Stimulated activated CD8-positive, alpha-beta memory T cell treated with anti-CD3 and anti-CD28 coated beads, Interleukin-4, amount 100 ng/mL, for 48 hours (primary cell): Measurements from ENCODE around the gene BOD1.

Source experiments
- DNase-seq: peaks from one replicate; pipeline ENCODE4 v3.0.0-alpha.2; 2020

BOD1 gene

DNA sequence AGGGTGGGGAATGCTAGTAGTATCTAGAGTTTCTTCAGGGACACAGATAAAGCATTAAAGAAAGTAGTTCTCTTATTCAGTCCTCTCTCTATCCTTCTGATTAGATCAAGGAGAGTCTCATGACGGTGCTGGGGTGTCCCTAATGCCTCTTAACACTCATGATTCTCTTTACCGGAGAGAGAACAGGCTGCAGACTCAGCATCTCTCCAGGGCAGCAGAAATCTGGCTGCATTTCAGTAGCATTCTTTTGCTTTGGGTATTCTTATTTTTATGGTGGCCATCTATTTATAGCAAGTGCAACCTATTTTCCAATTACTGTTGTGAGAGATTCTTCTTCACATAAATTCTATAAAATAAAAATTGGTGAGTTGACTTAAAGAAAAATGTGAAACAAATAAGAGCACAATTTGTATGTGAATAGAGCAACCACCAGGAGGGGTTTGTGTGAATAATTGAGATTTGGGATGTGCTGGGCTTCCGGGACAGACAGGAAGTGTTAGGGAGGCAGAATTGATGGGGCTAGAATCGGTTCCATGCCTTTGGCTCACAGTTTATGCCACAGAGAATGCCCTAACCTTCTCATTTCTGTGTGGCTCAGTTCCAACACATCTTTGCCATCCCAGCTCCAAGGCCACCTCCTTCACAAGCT lies 23.8 kb upstream of the BOD1 start:
- DNase-seq, result no peak

DNA sequence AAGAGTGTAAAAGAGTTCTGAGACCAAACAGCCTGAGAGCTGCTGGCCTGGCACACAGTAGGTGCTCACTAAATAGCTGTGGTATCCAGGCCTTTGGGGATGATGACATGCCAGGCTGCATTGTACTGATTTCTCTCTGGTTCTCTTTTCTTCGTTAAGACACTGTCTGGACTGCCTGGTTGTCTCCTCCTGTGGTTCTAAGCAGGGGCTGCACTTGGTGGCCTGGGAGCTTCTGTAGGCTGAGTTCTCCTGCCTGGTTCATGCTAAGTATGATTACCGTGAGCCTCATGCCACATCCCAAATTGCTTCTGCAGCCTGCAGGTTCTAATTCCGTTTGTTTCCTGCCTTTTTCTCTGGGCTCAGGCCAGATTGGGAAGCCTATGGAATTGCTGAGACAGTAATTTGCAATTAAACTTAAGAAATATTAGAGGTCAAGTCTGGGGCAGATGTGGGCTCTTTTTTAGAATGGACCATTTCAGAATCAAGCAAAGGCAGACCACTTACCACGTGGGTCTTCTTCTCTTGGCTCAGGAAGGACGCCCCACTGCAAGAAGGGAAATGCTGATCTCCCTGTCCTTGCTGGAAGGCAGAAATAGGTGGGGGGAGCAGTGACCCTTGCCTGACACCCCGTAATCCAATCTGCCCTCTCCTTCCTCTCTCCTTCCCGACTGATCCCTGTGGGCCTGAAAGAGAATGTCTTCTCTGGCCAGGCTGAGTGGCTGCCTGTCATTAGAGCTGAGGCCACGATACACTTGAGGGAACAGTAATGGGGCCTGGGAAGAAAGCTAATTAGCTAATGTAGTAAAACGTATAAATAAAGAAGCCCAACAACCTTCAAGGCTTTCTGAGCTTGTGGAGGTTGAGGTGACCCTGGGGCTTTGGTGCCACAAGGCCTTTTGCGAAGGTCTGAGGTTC lies 21.9 kb upstream of the BOD1 start:
- no peak for DNase-seq

DNA sequence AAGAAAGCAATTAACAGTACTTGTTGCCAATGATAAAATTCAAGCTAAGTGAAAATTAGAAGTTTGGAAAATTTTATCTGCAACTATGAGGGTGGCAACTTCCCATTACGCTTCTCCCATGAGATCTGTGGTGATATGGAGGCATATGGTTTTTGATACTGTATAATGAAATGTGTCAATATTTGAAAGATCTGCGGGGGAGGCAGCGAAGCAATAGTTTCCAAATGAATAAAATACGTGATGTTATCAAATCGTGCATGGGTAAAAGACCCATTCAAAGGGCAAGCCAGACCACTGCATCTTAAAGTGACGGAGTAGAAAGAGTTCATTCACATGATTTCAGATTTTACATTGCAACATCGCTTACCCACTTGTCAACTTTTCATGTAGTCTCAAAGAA lies 20.9 kb upstream of the BOD1 start:
- peak; percentile 30 for DNase-seq

DNA sequence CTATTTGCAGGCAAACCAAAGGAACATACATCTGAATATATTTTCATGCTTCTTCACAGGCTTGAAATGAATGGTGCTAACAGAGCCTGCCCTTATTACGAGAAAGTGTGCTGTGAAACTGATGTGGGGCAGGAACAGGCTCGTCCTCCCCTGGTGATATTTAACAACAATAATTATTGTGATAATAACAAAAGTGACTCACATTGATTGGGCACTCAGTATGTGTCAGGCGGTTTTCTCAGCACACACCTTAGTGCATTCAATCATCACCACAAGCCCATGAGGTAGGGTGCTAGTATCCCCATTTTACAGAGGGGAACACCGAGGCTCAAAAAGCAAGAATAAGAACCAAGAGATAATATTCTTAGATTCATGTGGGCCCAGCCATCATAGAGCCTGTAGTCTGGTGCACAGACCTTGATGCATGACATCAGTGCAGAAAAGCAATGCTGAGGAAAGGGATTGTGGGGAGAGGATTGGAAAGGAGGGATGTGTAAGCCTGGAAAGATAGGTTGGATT lies 18.1 kb upstream of the BOD1 start:
- no peak for DNase-seq

DNA sequence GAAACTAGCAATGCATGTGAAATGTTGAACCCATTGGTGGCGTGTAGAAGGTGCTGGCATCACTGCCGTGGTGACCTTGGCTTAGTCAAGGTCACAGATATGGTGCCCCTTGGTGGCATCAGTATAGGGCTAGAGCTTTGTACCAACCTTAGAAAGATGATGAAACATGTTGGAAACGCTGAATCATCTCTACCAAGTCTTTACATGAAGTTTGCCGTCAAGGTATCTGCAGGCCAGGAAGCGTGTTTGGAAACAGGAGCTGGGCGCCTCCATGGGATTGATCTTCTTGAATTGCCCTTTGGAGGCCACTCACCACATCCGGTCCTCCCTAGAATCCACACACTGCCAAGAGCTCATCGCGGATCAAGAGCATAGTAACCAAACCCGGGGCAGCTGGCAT lies 16.9 kb upstream of the BOD1 start:
- DNase-seq, result no peak

DNA sequence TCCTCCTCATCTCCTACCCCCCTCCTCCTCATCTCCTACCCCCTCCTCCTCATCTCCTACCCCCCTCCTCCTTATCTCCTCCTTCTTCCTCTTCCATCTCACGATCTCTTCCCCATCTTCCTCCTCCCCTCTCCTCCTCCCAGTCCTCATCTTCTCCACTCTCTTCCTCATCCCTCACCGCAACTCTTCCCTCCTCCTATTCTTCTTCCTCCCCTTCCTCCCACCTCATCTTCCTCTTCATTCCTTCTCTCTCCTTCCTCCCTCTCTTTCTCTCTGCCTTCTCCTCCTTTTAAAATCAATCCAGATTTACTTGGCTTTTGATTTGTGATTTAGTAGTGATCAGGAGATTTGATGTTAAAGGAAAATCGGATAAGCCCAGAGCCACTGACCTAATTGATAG lies 15.0 kb upstream of the BOD1 start:
- no peak for DNase-seq

DNA sequence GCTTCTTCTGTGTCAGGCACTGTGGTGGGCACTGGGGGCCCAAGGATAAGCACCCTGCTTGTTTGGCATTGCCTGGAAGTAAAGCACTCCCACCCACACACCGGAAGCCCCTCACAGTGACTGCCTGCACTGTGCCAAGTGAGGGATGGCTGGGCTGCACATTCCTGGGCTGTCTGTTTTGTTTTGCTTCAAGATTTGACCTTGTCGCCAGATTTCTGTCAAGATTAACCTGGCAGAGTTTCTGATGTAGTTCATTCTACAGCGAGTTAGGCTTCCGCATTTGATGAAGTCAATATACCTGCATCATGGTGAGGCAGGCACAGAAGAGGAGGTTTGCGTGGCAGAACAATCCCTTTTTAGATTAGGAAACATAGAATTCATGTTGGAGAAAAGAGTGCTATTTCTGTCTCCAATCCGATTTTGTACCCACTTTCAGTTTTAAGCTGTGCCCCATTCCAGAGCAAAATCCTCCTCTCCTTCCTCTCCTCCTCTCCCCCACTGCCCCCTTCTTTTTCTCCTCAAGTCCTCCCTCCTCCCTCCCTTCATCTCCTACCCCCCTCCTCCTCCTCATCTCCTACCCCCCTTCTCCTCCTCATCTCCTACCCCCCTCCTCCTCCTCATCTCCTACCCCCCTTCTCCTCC lies 14.4 kb upstream of the BOD1 start:
- DNase-seq, result no peak

DNA sequence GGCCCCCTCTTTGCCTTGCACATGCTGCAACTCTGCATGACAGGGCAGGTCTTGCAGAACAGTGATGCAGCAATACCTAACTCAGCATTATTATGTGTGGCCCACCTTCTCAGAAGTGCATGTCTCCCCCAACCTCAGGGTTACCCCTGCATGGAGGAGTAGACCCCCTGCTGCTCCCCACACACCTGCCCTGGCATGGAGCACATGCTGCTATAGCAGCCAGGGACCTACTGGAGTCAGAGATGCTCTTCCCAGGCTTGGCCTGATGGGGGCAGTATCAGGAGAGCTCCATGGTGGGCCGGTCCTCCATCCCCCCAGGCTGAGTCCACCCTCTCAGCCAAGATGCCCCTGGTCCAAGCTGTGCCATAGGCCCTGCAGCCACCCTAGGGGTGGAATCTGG lies 13.2 kb upstream of the BOD1 start:
- DNase-seq, result peak; percentile 45

DNA sequence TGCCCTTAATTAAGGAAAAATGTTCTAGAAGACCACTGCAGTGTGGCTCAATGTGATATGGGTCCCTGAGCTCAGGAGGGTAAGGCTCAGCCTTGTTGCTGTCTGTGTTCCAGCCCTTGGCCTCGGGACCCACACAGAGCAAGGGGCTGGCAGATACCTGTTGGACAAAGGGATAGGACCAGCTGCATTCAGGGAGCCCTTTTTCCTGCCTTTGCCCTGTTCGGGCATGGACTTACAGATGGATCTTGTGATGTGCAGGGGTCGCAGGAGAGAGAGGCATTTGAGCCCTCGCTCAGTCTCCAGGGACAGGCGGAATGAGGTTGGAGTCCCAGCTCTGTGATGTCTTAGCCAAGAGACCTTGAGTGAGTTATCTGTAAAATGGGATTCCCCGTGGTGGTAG lies 12.1 kb upstream of the BOD1 start:
- no peak for DNase-seq

DNA sequence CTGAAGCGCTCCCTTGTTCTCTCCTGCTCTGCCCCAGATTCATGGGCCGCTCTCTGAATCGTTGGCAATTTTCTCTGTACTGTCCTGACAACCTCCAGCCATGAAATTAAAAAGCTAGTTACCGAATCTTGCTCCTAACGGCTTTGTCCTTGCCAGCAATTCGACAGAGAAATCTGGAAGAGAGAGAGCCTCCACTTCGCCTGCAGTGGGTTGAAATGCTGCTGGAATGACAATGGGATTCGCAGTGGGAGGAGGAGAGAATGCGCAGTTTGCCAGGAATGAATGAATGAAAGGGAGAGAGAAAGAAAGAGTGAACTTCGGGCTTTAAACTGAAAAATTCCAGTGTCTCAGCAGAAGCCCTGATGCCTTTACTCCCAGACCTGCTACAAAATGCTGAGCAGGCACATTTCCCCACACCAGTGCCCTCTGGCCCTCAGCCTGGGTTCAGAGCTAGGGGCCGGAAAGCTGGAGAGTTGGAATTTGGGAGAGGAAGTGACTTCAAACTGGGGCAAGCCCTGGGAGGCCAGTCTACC lies 11.5 kb upstream of the BOD1 start:
- DNase-seq, result no peak

DNA sequence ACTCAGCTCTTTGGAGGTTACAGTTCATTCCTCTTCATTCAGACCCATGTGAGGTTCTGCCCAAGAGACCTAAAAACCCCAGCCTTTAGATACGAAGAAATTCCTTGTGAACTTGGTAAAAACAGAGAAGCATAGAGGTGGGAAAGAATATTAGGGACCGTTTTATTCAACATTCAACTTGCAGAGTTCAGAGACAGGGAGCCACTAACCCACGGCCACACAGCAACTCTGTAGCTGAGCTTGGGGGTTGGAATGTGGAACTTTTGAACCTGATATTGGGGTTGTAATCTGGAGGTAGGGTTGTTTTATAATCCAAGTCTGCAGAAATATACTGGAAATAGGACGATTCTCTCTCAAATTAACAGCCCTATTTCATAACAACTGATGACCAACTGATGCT lies 10.8 kb upstream of the BOD1 start:
- DNase-seq, result no peak

DNA sequence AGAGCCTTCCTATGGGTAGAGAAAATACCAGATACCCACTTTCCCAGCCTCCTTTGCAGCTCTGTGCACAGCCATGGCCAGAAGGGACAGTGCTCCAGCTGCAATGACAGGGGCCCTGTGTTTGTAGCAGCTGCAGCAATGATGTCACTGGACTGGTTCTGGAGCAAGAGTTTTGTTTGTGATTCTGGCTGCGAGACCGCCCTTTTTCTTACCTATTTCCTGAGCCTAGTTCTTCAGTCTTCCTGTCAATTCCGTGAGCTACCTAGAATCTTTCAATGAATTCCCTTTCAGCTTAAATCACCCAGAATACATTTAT lies 10.0 kb upstream of the BOD1 start:
- DNase-seq, result no peak

DNA sequence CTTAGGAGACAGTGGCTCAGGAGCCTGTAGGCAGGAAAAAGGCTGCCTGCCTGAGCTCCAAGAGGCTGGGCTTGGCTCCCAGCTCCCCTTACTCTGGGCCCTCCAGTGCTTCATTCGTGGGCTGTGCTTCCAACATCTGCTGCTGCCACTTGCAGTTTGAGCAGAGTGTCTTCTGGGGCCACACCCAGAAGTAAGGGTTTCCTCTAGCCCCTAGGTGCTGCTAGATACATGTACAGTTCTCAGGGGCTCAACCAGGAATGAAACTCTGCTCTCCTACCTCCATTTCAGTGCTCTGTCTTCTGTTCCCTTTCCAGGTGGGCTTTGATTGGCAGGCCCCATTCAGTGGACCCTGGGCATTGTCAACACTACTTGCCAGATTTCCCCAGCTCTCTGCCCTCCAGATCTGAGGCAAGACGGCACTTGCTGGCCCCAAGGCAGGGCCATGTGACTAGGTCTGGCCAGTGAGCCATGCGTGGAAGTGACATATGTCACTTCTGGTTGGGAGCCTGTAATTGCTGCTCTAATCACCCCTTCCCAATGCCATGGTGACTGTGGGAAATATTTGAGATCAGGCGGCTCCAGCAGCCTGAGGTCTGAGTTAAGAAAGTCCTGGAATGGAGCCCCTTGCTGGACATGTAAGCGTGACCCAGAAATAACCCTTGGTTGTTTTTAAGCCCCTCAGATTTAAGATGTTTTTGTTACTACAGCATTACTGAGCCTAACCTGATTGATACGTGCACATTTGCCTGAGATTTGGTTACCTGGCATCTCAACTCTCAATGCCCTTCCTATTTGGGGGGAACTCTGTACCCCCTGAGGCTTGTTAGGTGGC lies 9.4 kb upstream of the BOD1 start:
- no peak for DNase-seq

DNA sequence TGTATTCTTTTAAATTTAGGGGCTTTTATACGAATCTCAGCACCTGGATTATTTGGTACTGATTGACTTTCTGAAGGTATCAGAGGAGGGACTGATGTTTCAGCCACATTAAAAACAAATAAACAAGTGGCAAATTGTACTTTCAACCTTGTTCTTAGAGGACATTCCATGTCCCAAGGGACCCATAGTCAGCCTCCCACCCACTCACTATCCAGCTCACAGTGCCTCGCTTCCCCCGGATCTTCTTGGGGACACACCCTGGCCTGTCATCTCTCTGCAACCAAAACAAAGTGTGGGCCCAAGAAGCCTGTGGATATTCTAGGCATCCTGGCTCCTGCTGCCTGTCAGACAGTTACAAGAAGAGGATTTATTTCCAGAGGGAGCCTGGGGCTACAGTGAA lies 8.8 kb upstream of the BOD1 start:
- no peak for DNase-seq

DNA sequence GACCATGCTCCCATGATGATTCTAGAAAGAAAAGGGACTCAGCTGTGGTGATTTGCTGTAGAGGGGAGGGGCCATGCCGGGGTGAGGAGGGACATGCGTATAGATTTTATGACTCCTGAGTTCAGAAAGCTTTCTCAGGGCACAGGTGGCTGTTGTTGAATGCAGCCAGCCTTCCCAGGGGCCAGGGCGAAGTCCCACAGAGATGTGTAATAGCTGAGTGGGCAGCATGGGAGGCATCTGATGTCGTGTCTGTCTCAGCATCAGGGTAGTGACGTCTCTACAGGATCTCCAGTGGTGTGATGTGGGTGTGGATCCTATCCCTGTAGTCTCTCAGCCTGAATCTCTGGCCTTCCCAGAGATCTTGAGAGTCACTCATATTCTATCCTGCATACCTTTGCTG lies 7.8 kb upstream of the BOD1 start:
- DNase-seq, result no peak

DNA sequence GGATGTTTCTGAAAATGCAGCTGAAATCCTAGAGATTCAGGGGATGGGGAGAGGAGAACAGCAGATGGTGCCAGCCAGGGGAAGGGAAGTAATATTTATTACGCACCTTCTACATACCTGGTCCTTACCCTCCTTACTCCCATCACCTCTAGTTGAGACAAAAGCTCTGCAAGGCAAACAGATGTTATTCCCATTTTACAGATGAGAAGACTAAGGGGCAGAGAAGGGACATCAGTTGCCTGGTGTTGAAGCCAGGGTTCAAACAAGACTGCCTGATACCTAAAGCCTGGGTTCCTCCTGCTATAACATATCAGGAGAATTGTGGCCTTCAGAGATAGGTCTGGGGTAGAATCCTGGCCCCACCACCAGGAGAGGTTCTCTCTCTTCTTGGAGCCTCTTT lies 7.3 kb upstream of the BOD1 start:
- no peak for DNase-seq

DNA sequence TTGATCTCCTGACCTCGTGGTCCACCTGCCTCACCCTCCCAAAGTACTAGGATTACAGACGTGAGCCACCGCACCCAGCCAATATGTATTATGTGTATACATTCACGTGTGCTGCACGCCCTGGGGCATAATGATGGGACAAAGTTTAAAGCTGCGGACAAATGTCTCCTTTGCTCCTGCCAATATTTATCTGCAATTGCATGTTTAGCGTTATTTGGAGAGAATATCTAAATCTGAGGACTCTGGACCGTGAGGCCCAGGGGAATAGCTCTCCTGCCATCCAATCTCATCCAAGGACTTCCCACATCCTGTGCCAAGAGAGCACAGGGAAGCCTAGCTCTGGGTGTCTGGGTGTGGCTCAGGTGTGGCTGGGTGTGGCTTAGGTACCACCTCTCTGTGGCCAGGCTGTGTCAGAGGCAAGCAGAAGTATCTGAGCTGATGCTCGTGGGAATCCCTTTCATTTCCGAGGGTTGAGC lies 6.9 kb upstream of the BOD1 start:
- DNase-seq, result no peak

DNA sequence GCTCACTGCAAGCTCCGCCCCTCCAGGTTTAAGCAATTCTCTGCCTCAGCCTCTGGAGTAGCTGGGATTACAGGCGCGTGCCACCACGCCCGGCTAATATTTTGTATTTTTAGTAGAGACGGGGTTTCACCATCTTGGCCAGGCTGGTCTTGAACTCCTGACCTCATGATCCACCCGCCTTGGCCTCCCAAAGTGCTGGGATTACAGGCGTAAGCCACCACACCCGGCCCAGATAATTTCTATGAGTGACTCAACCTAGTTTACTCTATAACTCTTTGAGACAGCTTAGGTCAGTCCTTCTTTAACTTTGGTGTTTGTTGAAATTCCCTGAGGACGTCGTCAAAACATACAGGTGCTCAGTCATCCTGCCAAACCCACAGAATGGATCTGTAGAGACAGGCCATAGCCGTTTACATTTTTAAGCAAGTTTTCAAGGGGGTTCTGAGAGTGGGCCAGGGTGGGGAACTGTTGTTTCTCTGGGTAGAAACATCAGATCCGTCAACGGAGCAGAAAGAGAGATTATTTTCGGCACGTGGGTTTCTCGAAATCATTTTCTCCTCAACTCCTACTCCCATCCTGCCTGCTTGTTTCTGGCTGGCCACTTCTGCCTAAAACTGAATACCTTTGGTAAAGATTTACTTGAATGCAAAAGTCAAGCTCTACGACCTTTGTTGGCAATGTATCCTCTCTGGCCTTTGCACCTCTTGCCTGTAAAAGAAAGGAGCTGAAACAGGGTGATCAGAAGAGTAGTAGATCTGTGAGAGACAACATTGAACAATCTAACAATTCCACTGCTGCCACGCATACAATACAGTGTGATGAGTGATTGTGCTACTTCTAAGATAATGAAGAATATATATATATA lies 6.0 kb upstream of the BOD1 start:
- DNase-seq, result no peak

DNA sequence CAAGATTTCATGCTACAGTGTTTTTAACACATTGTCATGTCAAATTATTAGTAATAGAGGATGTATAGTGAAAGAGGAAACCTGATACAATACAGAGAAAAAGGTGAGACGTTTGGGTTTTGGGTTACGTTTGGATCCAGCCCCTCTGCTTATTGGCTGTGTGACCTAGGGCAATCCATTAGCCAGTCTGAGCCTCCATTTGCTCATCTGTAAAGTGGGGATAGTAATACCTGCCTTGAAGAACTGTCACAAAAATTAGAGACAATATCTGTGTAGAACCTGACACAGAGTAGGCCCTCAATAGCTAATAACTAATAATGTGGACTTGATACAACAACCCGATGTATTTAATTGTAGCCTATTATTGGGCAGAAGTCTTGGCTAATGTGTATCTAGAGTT lies 4.3 kb upstream of the BOD1 start:
- no peak for DNase-seq

DNA sequence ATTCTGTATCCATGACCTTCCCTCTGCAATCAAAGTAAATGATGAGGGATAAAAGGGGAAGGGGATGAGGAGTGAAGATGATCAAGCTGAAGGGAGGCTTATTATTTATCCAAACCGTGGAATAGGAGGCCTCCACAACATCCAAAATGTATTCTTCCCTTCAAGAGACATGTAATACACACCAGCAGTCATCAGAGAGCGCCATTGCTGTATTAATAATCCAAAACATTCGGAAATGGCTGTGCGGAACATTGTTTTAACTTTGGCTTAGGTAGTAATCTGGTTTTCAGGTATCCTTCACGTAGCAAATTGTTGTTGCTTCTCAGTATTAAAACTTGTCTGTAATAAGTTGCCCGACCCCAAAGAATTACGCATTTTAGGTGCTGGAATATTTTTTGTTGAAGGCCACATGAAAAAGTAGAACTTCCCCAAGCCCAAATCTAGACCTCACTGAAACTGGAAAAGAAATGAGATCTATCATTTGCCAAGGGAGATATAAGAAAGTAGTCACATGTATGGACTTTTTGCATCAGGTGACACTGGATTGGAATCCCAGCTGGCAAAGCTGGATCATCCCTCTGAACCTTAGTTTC lies 2.6 kb upstream of the BOD1 start:
- DNase-seq, result peak; percentile 42

DNA sequence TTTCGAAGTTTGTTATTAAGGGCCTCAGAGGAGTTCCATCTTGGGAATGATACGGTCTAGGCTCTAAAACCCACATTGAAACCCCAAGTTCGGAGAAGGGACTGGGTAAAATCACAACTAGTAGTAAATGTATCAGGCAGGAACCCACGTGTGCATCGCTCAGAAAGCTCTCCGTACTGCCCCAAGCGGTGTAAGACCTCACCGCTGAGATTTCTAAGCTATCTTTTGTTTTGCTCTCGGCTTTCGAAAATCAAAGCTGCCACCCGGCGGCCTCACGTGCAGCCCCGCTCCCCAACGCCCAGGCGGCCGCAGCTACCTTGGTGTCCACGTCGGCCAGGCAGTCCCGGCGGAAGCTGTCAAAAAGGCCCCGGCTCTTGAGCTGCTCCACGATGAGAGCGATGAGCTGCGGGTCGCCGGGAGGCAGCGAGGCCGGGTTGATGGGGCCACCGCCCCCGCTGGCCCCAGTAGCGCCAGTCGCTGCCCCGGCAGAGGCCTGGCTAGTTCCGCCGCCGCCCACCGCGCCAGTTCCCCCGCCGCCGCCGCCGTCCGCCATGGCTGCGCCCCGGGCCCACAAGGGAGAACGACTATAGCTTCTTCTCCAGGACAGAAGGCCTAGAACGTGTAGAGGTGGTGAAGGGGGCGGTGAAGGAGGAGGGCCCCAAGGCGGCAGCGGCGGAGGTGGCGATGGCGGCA lies 420 bp downstream of the BOD1 start:
- peak; percentile 71 for DNase-seq
